Kidney (tissue), 14 donors: ENCODE results near the gene TMEM223. TPM values are rescaled to one million over a fixed set of nuclear protein-coding genes. Genes with fewer than 3 reads are reported as not detected.
A peak's percentile ranks its signal among the peaks of the same experiment; 100 is the strongest.

Experiments used
- DNase-seq, 5 donors: peaks; one replicate each; pipeline ENCODE4 v3.0.0-alpha.2; 2013 to 2020
- FAIRE-seq: peaks from 2 replicates; lab custom pipeline; 2012; peaks lifted over from hg19 to GRCh38; lab: Jason Lieb, UNC
- H3K27ac ChIP-seq, 2 donors: one replicate each; pipeline ENCODE4 v1.7.0; 2013; ENCODE audit warnings: low read depth in 2 of 2, low read length in 2 of 2, inconsistent platforms in 1 of 2
- H3K27me3 ChIP-seq: one replicate; pipeline ENCODE4 v1.7.1; 2013; ENCODE audit warnings: low read length, inconsistent platforms; ENCODE audit not compliant: control insufficient read depth, insufficient read depth
- H3K36me3 ChIP-seq, 3 donors: one replicate each; pipeline versions ENCODE4 v1.7.0 to v1.7.1; 2013; ENCODE audit warnings: low read length in 3 of 3, control low read depth in 1 of 3, inconsistent platforms in 1 of 3; ENCODE audit not compliant: insufficient read depth in 3 of 3, control insufficient read depth in 2 of 3
- H3K4me1 ChIP-seq, 3 donors: one replicate each; pipeline versions ENCODE4 v1.7.0 to v1.7.1; 2013; ENCODE audit warnings: low read length in 3 of 3, inconsistent platforms in 1 of 3, low read depth in 1 of 3; ENCODE audit not compliant: control insufficient read depth in 2 of 3, insufficient read depth in 2 of 3
- H3K4me3 ChIP-seq, 3 donors: one replicate each; pipeline versions ENCODE4 v1.7.0 to v1.8.1; 2013; ENCODE audit warnings: low read length in 3 of 3, control low read depth in 1 of 3, inconsistent platforms in 1 of 3
- H3K9ac ChIP-seq, 3 donors: one replicate each; pipeline versions ENCODE4 v1.7.0 to v1.7.1; 2013; ENCODE audit warnings: low read length in 3 of 3, control low read depth in 1 of 3, inconsistent platforms in 1 of 3
- H3K9me3 ChIP-seq, 3 donors: one replicate each; pipeline versions ENCODE4 v1.7.0 to v1.7.1; 2013; ENCODE audit warnings: low read length in 3 of 3, control low read depth in 1 of 3, inconsistent platforms in 1 of 3; ENCODE audit not compliant: control insufficient read depth in 2 of 3, insufficient read depth in 1 of 3
- CTCF ChIP-seq: IDR thresholded peaks from 3 replicates; pipeline ENCODE4 v1.5.1; 2012; ENCODE audit warnings: mild to moderate bottlenecking, moderate library complexity, borderline replicate concordance; ENCODE audit not compliant: insufficient read depth; ENCODE audit errors: extremely low read depth
- intact Hi-C: fragments of 100-400 bp; cut with DNase I; formaldehyde crosslinking; loops from one replicate; pipeline ENCODE4 v1.11.1; 2022
- polyA plus RNA-seq: library from polyadenylated mRNA; stranded (reverse); fragments of 350-450 nt; fragmentation: Illumina TruSeq; extraction: RNeasy Lipid Tissue Mini Kit (QIAGEN cat#74804); gene quantifications from one replicate; pipeline ENCODE4 v1.2.3, GENCODE V29; 2014; ENCODE audit warnings: low read depth, low replicate concordance; ENCODE audit not compliant: insufficient read depth
- total RNA-seq: library from RNA; stranded (reverse); fragmentation: NEBNext Ultra II Directional; extraction: Animal tissue kit (Norgen Biotek cat#: 25700); gene quantifications from one replicate; pipeline ENCODE4 v1.2.1, GENCODE V29; 2021
- donor health status: control.
- donor health status: control.
- donor health status: control.
- donor health status: control.
- donor health status: control.
- donor health status: DM: yes; HTN: yes; CAD: no.
- donor health status: Normal renal cell carcinoma (clear cell type).

Gene TMEM223
- total and polyA plus RNA-seq, 2 donors from 2014 or later, result 16.5 to 34.9 TPM

DNA sequence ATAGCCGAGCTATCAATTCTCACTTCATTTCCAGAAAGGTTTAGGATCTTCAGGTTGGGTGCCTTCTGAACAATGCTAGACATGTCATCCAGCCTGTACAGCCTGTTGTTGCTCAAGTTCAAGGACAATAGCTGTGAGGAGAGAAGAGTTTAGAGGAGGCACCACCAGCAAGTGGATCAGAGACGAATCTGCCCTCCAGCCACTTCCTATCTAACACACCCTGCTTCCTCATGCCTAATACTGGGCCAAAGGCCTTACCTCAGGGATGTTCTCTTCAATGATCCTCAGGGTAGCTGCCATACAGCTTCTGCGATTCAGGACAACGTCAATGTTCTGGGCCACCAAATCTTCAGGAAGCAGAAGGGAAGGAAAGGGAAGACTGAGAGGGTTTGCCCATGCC, 9.3 kb upstream of the TMEM223 start:
- Histone ChIP-seq H3K9ac (no peak overlapping the region), H3K4me1 (peaks cover 0 to 8% (median 8%) of the 10 kb centered on the region in 3 donors), H3K27ac (no peak overlapping the region), H3K36me3 (peaks cover 15 to 61% (median 47%) of the 10 kb centered on the region in 3 donors), H3K9me3 (no peaks in the 10 kb centered on the region), H3K27me3 (no peaks in the 10 kb centered on the region), H3K4me3 (no peak overlapping the region)
- FAIRE-seq (no peak), DNase-seq (no peak)
- intact Hi-C loops, result no loop called here
- TF ChIP-seq CTCF, result no peak

DNA sequence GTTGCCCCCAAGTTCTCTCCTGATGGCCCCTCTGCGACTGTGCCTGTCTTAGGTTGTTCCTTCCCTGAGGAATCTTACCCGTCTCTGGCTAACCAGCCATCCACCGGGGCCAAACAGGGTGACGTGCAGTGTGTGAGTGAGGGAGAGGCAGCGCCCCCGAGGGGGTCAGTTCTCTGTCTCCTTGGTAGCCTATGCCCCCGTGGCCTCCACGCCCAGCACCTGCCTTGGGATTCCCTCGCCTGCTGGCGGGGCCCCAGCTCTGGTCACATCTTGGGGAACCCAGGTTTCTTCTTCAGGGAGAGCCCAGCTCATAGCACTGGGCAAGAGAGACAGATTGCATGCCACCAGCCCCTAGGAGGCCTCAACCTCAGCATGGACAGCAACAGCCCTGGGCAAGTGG, 7.7 kb upstream of the TMEM223 start:
- intact Hi-C loops, result no loop called here
- Histone ChIP-seq H3K36me3 (peaks cover 17 to 77% (median 58%) of the 10 kb centered on the region in 3 donors), H3K4me3 (no peak overlapping the region), H3K9ac (no peak overlapping the region), H3K4me1 (peaks cover 0 to 8% (median 8%) of the 10 kb centered on the region in 3 donors), H3K27me3 (no peaks in the 10 kb centered on the region), H3K27ac (no peak overlapping the region), H3K9me3 (no peaks in the 10 kb centered on the region)
- FAIRE-seq (no peak), DNase-seq (peak in 1 of 5 donors; percentile 70)
- no peak for TF ChIP-seq CTCF

DNA sequence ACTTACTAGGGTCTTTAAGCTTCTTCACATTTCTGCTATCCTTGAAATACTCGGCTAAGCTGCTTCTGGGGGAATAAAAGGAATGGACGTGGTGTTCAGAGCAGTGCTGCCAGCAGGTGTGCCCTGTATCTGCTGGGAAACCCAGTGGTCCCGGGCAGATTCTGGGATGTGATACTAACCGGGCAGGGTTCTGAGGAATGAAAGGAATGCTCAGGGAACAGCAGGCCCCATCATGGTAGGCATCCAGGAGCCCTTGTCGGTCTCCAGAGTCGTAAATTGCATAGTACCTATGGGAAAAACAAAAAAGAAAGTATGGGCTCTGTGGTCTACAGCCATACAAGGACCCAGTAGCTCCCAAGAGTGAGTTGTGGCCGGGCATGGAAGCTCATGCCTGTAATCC, 4.5 kb upstream of the TMEM223 start:
- FAIRE-seq (no peak), DNase-seq (no peak)
- intact Hi-C loops, result no loop called here
- TF ChIP-seq CTCF, result no peak
- no peaks in the 10 kb centered on the region for H3K9me3 ChIP-seq
- no peak overlapping the region for H3K27ac ChIP-seq
- peaks cover 0 to 8% (median 5%) of the 10 kb centered on the region in 3 donors for H3K4me1 ChIP-seq
- no peak overlapping the region for H3K4me3 ChIP-seq
- H3K27me3 ChIP-seq, result no peaks in the 10 kb centered on the region
- H3K9ac ChIP-seq, result no peak overlapping the region
- peaks cover 12 to 74% (median 47%) of the 10 kb centered on the region in 3 donors for H3K36me3 ChIP-seq
